ENCODE results near the gene SRRM3. TPM values are rescaled to one million over a fixed set of nuclear protein-coding genes. Genes with fewer than 3 reads are reported as not detected.

SRRM3 gene
- total and polyA plus RNA-seq, 9 of the 15 experiments (the other 6 are each of a cell fraction or from before 2014, with no cell fraction given), result 0.04 to 0.91 (median 0.46) TPM; not detected in 2

DNA sequence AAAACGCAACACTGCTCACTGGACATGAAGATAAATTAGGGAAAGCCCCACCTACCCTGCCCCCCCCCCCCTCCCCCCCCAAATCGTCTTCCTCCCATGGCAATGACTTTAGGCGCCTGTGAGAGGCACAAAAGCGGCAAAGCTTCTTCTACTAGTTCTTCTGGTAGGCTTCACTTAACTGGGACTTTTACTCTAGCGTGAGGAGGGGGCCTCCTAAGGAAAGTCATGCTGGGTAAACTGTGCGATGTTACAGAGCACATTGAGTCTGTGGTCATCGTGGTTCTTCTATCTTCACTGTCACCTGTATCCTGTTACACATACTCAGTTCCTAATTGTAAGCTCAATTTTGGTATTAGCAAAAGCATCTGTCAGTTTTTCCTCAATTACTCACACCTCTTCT, 125.9 kb downstream of the SRRM3 start (continued):
- TF ChIP-seq, protein P1, sequence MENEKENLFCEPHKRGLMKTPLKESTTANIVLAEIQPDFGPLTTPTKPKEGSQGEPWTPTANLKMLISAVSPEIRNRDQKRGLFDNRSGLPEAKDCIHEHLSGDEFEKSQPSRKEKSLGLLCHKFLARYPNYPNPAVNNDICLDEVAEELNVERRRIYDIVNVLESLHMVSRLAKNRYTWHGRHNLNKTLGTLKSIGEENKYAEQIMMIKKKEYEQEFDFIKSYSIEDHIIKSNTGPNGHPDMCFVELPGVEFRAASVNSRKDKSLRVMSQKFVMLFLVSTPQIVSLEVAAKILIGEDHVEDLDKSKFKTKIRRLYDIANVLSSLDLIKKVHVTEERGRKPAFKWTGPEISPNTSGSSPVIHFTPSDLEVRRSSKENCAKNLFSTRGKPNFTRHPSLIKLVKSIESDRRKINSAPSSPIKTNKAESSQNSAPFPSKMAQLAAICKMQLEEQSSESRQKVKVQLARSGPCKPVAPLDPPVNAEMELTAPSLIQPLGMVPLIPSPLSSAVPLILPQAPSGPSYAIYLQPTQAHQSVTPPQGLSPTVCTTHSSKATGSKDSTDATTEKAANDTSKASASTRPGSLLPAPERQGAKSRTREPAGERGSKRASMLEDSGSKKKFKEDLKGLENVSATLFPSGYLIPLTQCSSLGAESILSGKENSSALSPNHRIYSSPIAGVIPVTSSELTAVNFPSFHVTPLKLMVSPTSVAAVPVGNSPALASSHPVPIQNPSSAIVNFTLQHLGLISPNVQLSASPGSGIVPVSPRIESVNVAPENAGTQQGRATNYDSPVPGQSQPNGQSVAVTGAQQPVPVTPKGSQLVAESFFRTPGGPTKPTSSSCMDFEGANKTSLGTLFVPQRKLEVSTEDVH (IDR thresholded peaks at IDR 0.05; ENCODE audit: low read depth, partially characterized antibody), result no peak
- TF ChIP-seq, protein P2, sequence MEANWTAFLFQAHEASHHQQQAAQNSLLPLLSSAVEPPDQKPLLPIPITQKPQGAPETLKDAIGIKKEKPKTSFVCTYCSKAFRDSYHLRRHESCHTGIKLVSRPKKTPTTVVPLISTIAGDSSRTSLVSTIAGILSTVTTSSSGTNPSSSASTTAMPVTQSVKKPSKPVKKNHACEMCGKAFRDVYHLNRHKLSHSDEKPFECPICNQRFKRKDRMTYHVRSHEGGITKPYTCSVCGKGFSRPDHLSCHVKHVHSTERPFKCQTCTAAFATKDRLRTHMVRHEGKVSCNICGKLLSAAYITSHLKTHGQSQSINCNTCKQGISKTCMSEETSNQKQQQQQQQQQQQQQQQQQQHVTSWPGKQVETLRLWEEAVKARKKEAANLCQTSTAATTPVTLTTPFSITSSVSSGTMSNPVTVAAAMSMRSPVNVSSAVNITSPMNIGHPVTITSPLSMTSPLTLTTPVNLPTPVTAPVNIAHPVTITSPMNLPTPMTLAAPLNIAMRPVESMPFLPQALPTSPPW (CRISPR knock-in tag; IDR thresholded peaks at IDR 0.05), result peak; percentile 76
- no peak for TF ChIP-seq PURB (CRISPR knock-in tag; IDR thresholded peaks at IDR 0.05; ENCODE audit: low read depth)

DNA sequence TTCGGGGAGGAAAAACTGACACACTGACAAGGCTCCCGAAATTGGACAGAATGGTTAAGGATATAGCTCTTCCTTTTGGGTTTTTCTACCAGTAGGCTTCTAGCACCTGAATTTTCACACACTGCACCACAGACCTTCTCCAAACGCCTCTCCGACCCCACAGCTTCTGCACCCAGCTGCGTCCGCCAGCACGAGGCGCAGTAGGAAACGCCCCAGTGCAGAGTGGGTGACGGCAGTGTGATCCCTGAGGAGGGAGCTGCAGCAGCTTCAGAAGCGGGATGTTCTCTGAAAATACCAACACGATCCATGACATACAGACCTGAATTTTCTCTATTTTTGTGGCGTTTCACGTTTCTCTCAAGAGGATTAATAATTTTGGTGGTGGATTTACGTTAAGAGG, 126.7 kb downstream of the SRRM3 start:
- ChIA-PET POLR2A (interaction anchor here (2.5 to 3.6 kb wide), 3 partner anchors 11 to 24 kb away, joined by 11 to 12 read pairs (median 12); no protein-coding TSS in a partner anchor), CTCF (ENCODE audit: low intra/inter-chr PET ratio) (no interaction called here)
- no peak for FAIRE-seq
- in situ Hi-C loops (cut with MboI), result no loop called here
- H3K4me1 ChIP-seq (replicated peaks in 1 of 2; ENCODE audit: control insufficient read depth in 2 of 2, insufficient read depth in 2 of 2, low read length in 2 of 2), result peaks cover 10 to 18% of the 10 kb centered on the region in 2 experiments
- peak overlapping the region in 1 of 2 experiments; percentile 79; a peak in 2 of 4 replicates for H3K9ac ChIP-seq (ENCODE audit: insufficient read depth in 1 of 2, low read depth in 2 of 2, low read length in 2 of 2)
- no peak overlapping the region for H3K4me2 ChIP-seq (ENCODE audit: insufficient read depth, low read length)
- 53% methylated on average over 15 of the region's 15 CpGs for WGBS (ENCODE audit: insufficient coverage, low coverage, missing lambda C conversion rate)
- no peaks in the 10 kb centered on the region for H3K9me3 ChIP-seq (replicated peaks; ENCODE audit: control insufficient read depth, insufficient read depth, low read depth, low read length)
- H3K9me1 ChIP-seq (ENCODE audit: control insufficient read depth, insufficient read depth, low read length), result peaks cover 2% of the 10 kb centered on the region
- BruUV-seq (replicated peaks), result no TSS peak
- peak overlapping the region; percentile 33; the same call in 2 of the 3 replicates for H3K27ac ChIP-seq (ENCODE audit: extremely low read depth, low read depth, low read length)
- peak; percentile 61 for ATAC-seq
- intact Hi-C loops (cut with micrococcal nuclease), result no loop called here
- H3K4me3 ChIP-seq, result no peak overlapping the region
- peaks cover 26% of the 10 kb centered on the region for H4K20me1 ChIP-seq (replicated peaks; ENCODE audit: control insufficient read depth, insufficient read depth, low read length)
- H3K36me3 ChIP-seq (ENCODE audit: control insufficient read depth, insufficient read depth, low read length), result peaks cover 92% of the 10 kb centered on the region
- H2AFZ ChIP-seq (ENCODE audit: low read depth, low read length), result no peak overlapping the region
- peaks cover 83% of the 10 kb centered on the region for H3K79me2 ChIP-seq (ENCODE audit: control insufficient read depth, insufficient read depth, low read length)
- H3K27me3 ChIP-seq (ENCODE audit: control insufficient read depth in 2 of 2, insufficient read depth in 2 of 2, low read length in 2 of 2), result no peaks in the 10 kb centered on the region
- peak in 1 of 4 experiments; percentile 44 for DNase-seq (ENCODE audit: extremely low read depth in 1 of 4, low spot score in 3 of 4)
- TF ChIP-seq L3MBTL2 (IDR thresholded peaks at IDR 0.05), result peak; percentile 27; the same call in 1 of the 2 replicates
- no peak for TF ChIP-seq HDAC1 (IDR thresholded peaks at IDR 0.05)
- no peak for TF ChIP-seq SRSF7 (optimal IDR thresholded peaks at IDR 0.05; ENCODE audit: low read depth, low read length)
- TF ChIP-seq ZNF780A (CRISPR knock-in tag; IDR thresholded peaks at IDR 0.05), result no peak
- TF ChIP-seq, protein P3, sequence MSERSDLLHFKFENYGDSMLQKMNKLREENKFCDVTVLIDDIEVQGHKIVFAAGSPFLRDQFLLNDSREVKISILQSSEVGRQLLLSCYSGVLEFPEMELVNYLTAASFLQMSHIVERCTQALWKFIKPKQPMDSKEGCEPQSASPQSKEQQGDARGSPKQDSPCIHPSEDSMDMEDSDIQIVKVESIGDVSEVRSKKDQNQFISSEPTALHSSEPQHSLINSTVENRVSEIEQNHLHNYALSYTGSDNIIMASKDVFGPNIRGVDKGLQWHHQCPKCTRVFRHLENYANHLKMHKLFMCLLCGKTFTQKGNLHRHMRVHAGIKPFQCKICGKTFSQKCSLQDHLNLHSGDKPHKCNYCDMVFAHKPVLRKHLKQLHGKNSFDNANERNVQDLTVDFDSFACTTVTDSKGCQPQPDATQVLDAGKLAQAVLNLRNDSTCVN (CRISPR knock-in tag; IDR thresholded peaks at IDR 0.05), result no peak
- no peak for TF ChIP-seq TAF9B (IDR thresholded peaks at IDR 0.05; ENCODE audit: partially characterized antibody)
- TF ChIP-seq NR2F6 (CRISPR knock-in tag; IDR thresholded peaks at IDR 0.05), result no peak
- no peak for TF ChIP-seq HDAC8 (tag; IDR thresholded peaks at IDR 0.05)
- TF ChIP-seq POLR3G (IDR thresholded peaks at IDR 0.05; ENCODE audit: extremely low read depth, insufficient read length, insufficient replicate concordance), result no peak
- TF ChIP-seq, protein P4, sequence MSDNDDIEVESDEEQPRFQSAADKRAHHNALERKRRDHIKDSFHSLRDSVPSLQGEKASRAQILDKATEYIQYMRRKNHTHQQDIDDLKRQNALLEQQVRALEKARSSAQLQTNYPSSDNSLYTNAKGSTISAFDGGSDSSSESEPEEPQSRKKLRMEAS (CRISPR knock-in tag; IDR thresholded peaks at IDR 0.05), result peak; percentile 49
- no peak for TF ChIP-seq NFIX (CRISPR knock-in tag; IDR thresholded peaks at IDR 0.05; ENCODE audit: low read depth)
- TF ChIP-seq, protein P5, sequence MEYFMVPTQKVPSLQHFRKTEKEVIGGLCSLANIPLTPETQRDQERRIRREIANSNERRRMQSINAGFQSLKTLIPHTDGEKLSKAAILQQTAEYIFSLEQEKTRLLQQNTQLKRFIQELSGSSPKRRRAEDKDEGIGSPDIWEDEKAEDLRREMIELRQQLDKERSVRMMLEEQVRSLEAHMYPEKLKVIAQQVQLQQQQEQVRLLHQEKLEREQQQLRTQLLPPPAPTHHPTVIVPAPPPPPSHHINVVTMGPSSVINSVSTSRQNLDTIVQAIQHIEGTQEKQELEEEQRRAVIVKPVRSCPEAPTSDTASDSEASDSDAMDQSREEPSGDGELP (CRISPR knock-in tag; IDR thresholded peaks at IDR 0.05; ENCODE audit: borderline replicate concordance), result peak; percentile 77

Data from K562 (cell line).